CD4-positive, alpha-beta T cell treated with Interleukin-6 at 100 ng/mL for 8 hours (primary cell): Measurements from ENCODE around the gene DDX21.
"Not testable (repeated sequence)": the region's sequence is repeated elsewhere in the genome, so short reads cannot be mapped to it uniquely, and the experiment has no call there.

ENCODE experiments used
- DNase-seq: peaks from one replicate; pipeline ENCODE4 v3.0.0-alpha.2; 2020; ENCODE audit warnings: mixed read lengths, low spot score

DDX21 gene

GRCh38 chr10:68955832-68956532 is at the start of gene DDX21:
Gene DDX21, plus strand, starts transcription at chr10:68956170. Its CDS starts 56 bp downstream, at chr10:68956226.
- DNase-seq: peak; percentile 86

DNA sequence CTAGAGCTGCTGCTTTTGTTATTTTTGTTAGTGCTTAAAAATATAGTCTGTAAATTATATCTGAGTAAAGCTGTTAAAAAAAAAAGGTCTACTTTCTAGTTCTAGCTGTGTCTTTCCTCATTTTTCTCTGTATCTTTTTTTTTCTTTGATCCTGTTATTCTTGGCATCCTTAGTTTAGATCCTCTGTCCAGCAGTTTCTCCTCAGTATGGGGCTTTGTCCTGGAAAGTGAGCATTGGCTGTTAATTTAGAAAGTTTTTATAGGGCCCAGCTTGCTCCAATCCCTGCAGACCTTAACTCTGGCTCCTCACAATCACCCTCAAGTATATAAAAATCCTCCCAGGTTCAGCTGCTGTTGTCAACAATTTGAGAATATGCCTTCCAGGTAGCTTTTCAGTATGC is 31.4 kb upstream of the DDX21 start:
- no peak for DNase-seq

GRCh38 chr10:68925489-68925888 is 30.5 kb upstream of the DDX21 start:
- DNase-seq: no peak

DNA sequence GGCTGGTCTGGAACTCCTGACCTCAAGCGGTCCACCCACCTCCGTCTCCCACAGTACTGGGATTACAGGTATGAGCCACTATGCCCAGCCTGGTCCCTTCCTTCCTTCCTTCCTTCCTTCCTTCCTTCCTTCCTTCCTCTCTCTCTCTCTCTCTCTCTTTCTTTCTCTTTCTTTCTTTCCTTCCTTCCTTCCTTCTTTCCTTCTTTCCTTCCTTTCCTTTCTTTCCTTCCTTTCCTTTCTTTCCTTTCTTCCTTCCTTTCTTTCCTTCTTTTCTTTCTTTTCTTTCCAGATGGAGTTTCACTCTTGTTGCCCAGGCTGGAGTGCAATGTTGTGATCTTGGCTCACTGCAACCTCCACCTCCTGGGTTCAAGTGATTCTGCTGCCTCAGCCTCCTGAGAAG is 26.8 kb upstream of the DDX21 start:
- DNase-seq: not testable (repeated sequence)

DNA sequence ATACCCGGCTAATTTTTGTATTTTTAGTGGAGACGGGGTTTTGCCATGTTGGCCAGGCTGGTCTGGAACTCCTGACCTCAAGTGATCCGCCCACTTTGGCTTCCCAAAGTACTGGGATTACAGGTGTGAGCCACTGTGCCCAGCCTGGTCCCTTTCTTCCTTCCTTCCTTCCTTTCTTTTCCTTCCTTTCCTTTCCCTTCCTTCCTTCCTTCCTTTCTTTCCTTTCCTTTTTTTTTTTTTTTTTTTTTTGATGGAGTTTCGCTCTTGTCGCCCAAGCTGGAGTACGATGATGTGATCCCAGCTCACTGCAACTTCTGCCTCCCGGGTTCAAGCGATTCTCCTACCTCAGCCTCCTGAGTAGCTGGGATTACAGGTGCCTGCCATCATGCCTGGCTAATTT is 26.1 kb upstream of the DDX21 start:
- DNase-seq: not testable (repeated sequence)

- DNase-seq: not testable (repeated sequence)
Observed at GRCh38 chr10:68932860-68933259, 23.1 kb upstream of the DDX21 start.

- DNase-seq: no peak
Observed at GRCh38 chr10:68934994-68935393, 21.0 kb upstream of the DDX21 start.

DNA sequence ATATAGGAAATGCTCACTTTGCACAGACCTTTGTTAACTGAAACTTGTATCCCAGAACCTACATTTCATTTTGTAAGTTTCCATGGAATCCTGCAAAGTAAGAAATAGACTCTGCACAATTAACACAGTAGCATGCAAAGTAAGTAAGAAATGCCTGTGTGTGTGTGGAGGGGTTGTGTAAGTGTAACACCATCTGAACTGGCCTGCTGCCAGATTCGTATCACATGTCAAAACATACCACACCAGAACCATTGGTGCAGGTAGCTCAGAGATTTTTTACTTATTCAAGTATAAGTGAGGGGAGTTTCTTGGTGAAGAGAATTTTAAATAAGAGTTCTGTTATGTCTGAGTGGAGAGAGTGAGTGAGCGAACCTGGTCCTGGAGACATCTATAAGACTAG is 17.9 kb upstream of the DDX21 start:
- no peak for DNase-seq

DNA sequence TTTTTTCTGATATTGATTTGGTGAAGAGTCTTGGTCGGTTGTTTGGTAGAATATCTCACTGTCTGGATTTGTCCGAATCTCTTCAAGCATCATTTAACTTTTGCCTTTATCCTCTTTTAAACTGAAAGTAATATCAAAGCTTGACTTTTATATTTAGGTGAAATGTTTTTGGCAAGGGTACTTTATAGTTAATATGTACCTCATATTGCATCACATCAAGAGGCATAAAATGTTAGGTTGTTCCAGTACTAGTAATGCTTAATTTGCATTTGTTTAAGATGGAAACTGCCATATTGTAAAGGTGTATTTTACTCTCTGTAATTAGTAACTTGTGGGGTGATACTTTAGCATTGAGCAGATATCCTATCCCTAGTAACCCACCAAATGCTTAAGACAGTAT is 17.1 kb upstream of the DDX21 start:
- DNase-seq: no peak

DNA sequence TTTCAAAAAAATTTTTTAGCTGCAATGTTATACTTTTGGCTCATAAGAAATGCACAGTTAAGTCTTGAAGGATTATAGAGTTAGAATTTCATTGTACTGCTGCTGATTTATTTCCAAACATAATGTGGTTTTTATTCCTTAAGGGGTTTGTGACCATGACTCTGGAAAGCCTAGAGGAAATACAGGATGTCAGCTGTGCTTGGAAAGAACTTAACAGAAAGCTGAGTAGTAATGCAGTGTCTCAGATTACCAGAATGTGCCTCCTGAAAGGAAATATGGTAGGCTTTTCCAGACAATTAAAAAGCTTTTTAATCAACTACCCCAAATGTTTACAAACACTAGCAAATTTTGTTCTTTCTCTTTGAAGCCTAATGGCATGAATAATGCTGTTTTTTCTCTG is 15.1 kb upstream of the DDX21 start:
- DNase-seq: not testable (repeated sequence)

DNA sequence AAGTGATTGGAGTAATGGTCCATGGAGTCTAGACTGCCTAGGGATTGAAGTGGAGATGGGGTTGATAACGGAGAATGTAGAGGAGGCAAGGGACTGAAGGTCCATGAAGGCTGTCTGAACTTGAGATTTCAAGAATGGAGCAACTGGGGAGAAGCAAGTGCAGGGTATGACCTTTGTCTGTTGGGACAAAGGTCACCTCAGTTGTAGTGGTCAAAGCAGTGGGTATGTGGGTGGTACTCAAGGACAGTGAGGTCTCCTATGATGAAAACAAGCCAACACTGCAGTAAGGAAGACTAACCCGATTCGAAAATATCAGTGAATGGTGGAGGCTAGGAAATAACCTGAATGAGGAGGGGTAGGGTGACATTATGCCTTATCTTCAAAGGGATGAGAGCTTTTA is 5.4 kb upstream of the DDX21 start:
- no peak for DNase-seq

- DNase-seq: no peak
Observed at GRCh38 chr10:68954904-68955303, 1.1 kb upstream of the DDX21 start.

GRCh38 chr10:68955355-68955831 is 577 bp upstream of the DDX21 start:
- DNase-seq: no peak

- no peak for DNase-seq
Observed at GRCh38 chr10:68957284-68957615, 1.3 kb downstream of the DDX21 start.

- DNase-seq: no peak
Observed at GRCh38 chr10:68957654-68958053, 1.7 kb downstream of the DDX21 start.

- DNase-seq: no peak
Observed at GRCh38 chr10:68959695-68960527, 3.9 kb downstream of the DDX21 start.

- DNase-seq: no peak
Observed at GRCh38 chr10:68963151-68963550, 7.2 kb downstream of the DDX21 start.

DNA sequence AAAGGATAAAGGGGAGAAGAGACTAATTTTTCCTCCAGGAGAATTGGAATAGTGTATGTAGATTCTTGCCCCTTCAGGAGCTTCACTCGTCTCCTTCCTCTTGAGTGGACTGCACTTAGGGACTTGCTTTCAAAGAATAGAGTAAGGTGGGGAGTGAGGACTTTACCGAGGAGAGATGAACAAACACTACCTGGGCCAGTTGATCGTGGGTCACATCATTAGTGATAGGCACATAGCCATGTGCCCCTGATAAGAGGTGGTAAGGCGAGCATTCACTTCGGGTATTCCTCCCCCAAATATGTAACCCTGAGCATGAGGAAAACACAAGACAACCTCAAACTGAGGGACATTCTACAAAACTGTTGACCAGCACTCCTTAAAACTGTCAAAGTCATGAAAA is 18.0 kb downstream of the DDX21 start:
- no peak for DNase-seq

DNA sequence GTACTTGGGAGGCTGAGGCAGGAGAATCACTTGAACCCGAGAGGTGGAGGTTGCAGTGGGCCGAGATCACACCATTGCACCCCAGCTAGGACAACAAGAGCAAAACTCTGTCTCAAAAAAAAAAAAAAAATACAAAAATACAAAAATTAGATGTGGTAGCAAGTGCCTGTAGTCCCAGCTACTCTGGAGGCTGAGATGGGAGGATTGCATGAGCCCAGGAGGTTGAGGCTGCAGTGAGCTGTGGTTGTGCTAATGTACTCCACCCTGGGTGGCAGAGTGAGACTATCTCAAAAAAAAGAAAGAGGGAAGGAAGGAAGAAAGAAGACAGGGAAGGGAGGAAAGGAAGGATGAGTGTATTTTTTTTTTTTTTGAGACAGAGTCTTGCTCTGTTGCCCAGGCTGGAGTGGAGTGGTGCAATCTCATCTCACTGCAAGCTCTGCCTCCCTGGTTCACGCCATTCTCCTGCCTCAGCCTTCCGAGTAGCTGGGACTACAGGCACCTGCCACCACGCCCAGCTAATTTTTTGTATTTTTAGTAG is 20.0 kb downstream of the DDX21 start:
- not testable (repeated sequence) for DNase-seq

DNA sequence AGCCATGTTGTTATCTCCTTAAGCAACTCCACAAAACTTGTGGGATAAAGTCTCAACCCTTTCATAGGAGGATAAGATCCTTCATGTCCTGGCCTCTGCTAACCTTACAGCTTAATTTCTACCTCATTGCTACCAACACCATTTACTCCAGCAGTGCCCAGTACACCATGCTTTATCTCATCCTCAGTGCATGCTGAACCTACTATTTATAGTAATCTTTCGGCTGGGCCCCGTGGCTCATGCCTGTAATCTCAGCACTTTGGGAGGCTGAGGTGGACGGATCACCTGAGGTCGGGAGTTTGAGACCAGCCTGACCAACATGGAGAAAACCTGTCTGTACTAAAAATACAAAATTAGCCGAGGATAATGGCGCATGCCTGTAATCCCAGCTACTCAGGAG is 23.8 kb downstream of the DDX21 start:
- not testable (repeated sequence) for DNase-seq

GRCh38 chr10:68981074-68981473 is 25.1 kb downstream of the DDX21 start:
- no peak for DNase-seq

- DNase-seq: no peak
Observed at GRCh38 chr10:68982389-68982788, 26.4 kb downstream of the DDX21 start.

DNA sequence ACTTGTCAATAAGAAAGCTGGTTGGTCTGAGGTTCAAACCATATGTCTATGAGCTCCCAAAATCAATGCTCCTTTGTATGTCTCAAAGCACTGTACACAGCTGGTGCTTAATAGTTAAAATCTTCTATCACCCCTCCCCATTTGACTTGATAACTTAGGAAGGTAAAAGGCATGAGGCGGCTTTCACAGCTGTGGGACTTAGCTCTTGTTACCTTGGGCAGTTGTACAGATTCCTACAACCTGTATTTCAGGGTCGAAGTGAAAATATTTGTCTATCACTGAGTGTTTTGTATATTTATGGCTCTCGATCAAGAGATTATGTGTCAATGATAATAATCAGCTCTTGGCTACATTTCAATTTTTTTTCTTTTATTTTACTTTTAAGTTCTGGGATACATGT is 31.6 kb downstream of the DDX21 start:
- DNase-seq: no peak
